ENCODE data around the gene AKT2.

The AKT2 gene

GRCh38 chr19:40283414-40284250, 1.5 kb downstream of the AKT2 start:
- no peak for TF ChIP-seq MAX (IDR thresholded peaks at IDR 0.05)
- no peak for TF ChIP-seq RAD21 (IDR thresholded peaks at IDR 0.05; ENCODE audit: low read depth)
- TF ChIP-seq EP300 (IDR thresholded peaks at IDR 0.05; ENCODE audit: borderline replicate concordance) = no peak
- no peak for TF ChIP-seq REST (IDR thresholded peaks at IDR 0.05; ENCODE audit: low read depth)
- no peak for TF ChIP-seq TAF1 (IDR thresholded peaks at IDR 0.05; ENCODE audit: low read depth)
- no peak for TF ChIP-seq USF1 (IDR thresholded peaks at IDR 0.05)
- TF ChIP-seq ZBTB7A (IDR thresholded peaks at IDR 0.05; ENCODE audit: low read depth) = no peak
- no peak for TF ChIP-seq FOXM1 (IDR thresholded peaks at IDR 0.05; ENCODE audit: borderline replicate concordance, low read depth)
- TF ChIP-seq YY1 (IDR thresholded peaks at IDR 0.05; ENCODE audit: low read depth) = no peak
- TF ChIP-seq CREB1 (IDR thresholded peaks at IDR 0.05; ENCODE audit: low read depth) = no peak
- TF ChIP-seq TEAD4 (IDR thresholded peaks at IDR 0.05) = no peak
- no peak for TF ChIP-seq TCF12 (IDR thresholded peaks at IDR 0.05; ENCODE audit: low read depth)
- TF ChIP-seq EGR1 (IDR thresholded peaks at IDR 0.05) = no peak
- TF ChIP-seq NFIC (IDR thresholded peaks at IDR 0.05) = no peak
- no peak for TF ChIP-seq CEBPB (IDR thresholded peaks at IDR 0.05)

GRCh38 chr19:40282920-40283319, 2.2 kb downstream of the AKT2 start:
- no peak for TF ChIP-seq REST (IDR thresholded peaks at IDR 0.05; ENCODE audit: low read depth)
- no peak for TF ChIP-seq EGR1 (IDR thresholded peaks at IDR 0.05)
- no peak for TF ChIP-seq CREB1 (IDR thresholded peaks at IDR 0.05; ENCODE audit: low read depth)
- TF ChIP-seq MAX (IDR thresholded peaks at IDR 0.05) = no peak
- TF ChIP-seq FOXM1 (IDR thresholded peaks at IDR 0.05; ENCODE audit: borderline replicate concordance, low read depth) = no peak
- TF ChIP-seq USF1 (IDR thresholded peaks at IDR 0.05) = no peak
- no peak for TF ChIP-seq TCF12 (IDR thresholded peaks at IDR 0.05; ENCODE audit: low read depth)
- no peak for TF ChIP-seq NFIC (IDR thresholded peaks at IDR 0.05)
- no peak for TF ChIP-seq TEAD4 (IDR thresholded peaks at IDR 0.05)
- no peak for TF ChIP-seq ZBTB7A (IDR thresholded peaks at IDR 0.05; ENCODE audit: low read depth)
- no peak for TF ChIP-seq TAF1 (IDR thresholded peaks at IDR 0.05; ENCODE audit: low read depth)
- TF ChIP-seq EP300 (IDR thresholded peaks at IDR 0.05; ENCODE audit: borderline replicate concordance) = no peak
- no peak for TF ChIP-seq YY1 (IDR thresholded peaks at IDR 0.05; ENCODE audit: low read depth)
- TF ChIP-seq RAD21 (IDR thresholded peaks at IDR 0.05; ENCODE audit: low read depth) = no peak
- TF ChIP-seq CEBPB (IDR thresholded peaks at IDR 0.05) = no peak

GRCh38 chr19:40282209-40282580, 3.0 kb downstream of the AKT2 start:
- TF ChIP-seq NFIC (IDR thresholded peaks at IDR 0.05) (no peak), MAX (IDR thresholded peaks at IDR 0.05) (no peak), EP300 (IDR thresholded peaks at IDR 0.05; ENCODE audit: borderline replicate concordance) (no peak), CEBPB (IDR thresholded peaks at IDR 0.05) (no peak), FOXM1 (IDR thresholded peaks at IDR 0.05; ENCODE audit: borderline replicate concordance, low read depth) (no peak), USF1 (IDR thresholded peaks at IDR 0.05) (no peak), YY1 (IDR thresholded peaks at IDR 0.05; ENCODE audit: low read depth) (no peak), ZBTB7A (IDR thresholded peaks at IDR 0.05; ENCODE audit: low read depth) (no peak), TAF1 (IDR thresholded peaks at IDR 0.05; ENCODE audit: low read depth) (no peak), RAD21 (IDR thresholded peaks at IDR 0.05; ENCODE audit: low read depth) (no peak), TEAD4 (IDR thresholded peaks at IDR 0.05) (no peak), TCF12 (IDR thresholded peaks at IDR 0.05; ENCODE audit: low read depth) (no peak), EGR1 (IDR thresholded peaks at IDR 0.05) (no peak), CREB1 (IDR thresholded peaks at IDR 0.05; ENCODE audit: low read depth) (no peak)

GRCh38 chr19:40281381-40282208, 3.5 kb downstream of the AKT2 start:
- no peak for TF ChIP-seq CREB1 (IDR thresholded peaks at IDR 0.05; ENCODE audit: low read depth)
- no peak for TF ChIP-seq RAD21 (IDR thresholded peaks at IDR 0.05; ENCODE audit: low read depth)
- no peak for TF ChIP-seq YY1 (IDR thresholded peaks at IDR 0.05; ENCODE audit: low read depth)
- no peak for TF ChIP-seq CEBPB (IDR thresholded peaks at IDR 0.05)
- no peak for TF ChIP-seq USF1 (IDR thresholded peaks at IDR 0.05)

Data from Ishikawa (cell line).